ENCODE data around the gene CEP104. TPM values are rescaled to one million over a fixed set of nuclear protein-coding genes. Genes with fewer than 3 reads are reported as not detected.
A peak's percentile ranks its signal among the peaks of the same experiment; 100 is the strongest.

CEP104 gene
- total and polyA plus RNA-seq, 9 of the 15 experiments (the other 6 are each of a cell fraction or from before 2014, with no cell fraction given), result 11.2 to 63.4 (median 42.6) TPM

DNA sequence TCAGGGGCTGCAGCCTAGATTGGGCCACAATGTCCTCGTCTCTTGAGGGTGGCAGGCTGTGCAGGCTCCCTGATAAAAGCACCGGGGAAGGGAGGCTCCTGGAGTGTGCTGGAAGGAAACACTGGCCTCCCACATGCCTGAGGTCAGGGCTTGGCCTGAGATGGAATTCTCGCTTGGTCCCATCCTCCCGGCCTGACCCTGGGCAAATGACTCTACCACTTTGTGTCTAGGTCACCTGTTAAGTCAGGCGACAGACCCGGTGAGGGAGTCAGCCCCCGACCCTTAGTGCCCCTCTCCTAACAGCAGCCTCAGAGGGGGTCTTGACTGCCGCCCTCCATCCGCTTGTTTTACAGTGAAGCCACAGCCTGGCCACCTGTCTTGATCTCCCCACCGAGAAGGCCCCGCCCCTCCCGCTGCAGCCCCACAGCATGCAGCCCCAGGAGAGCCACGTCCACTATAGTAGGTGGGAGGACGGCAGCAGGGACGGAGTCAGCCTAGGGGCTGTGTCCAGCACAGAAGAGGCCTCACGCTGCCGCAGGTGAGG, 82.0 kb downstream of the CEP104 start (continued):
- TF ChIP-seq EP400 (IDR thresholded peaks at IDR 0.05) (no peak; the same call in 1 of the 2 replicates), HLTF (IDR thresholded peaks at IDR 0.05) (peak; percentile 25; the same call in 1 of the 2 replicates), STAT5B (CRISPR knock-in tag; IDR thresholded peaks at IDR 0.05) (no peak), SP1 (CRISPR knock-in tag; IDR thresholded peaks at IDR 0.05) (peak; percentile 49; the same call in 1 of the 2 replicates), ZNF507 (tag; conservative IDR thresholded peaks at IDR 0.05) (no peak), SETDB1 (IDR thresholded peaks at IDR 0.05; ENCODE audit: low read length) (no peak), ZSCAN32 (CRISPR knock-in tag; IDR thresholded peaks at IDR 0.05) (no peak), MAFF (IDR thresholded peaks at IDR 0.05; ENCODE audit: low read length) (no peak), CBFA2T3 (IDR thresholded peaks at IDR 0.05) (peak; percentile 98), BRCA1 (IDR thresholded peaks at IDR 0.05) (no peak), BRCA1 (CRISPR knock-in tag; IDR thresholded peaks at IDR 0.05) (no peak), CBX3 (IDR thresholded peaks at IDR 0.05; ENCODE audit: borderline replicate concordance in 1 of 2, low read length in 2 of 2) (no peak), TARDBP (IDR thresholded peaks at IDR 0.05) (no peak), ESRRB (CRISPR knock-in tag; IDR thresholded peaks at IDR 0.05; ENCODE audit: borderline replicate concordance) (no peak)
- TF ChIP-seq, protein P1, sequence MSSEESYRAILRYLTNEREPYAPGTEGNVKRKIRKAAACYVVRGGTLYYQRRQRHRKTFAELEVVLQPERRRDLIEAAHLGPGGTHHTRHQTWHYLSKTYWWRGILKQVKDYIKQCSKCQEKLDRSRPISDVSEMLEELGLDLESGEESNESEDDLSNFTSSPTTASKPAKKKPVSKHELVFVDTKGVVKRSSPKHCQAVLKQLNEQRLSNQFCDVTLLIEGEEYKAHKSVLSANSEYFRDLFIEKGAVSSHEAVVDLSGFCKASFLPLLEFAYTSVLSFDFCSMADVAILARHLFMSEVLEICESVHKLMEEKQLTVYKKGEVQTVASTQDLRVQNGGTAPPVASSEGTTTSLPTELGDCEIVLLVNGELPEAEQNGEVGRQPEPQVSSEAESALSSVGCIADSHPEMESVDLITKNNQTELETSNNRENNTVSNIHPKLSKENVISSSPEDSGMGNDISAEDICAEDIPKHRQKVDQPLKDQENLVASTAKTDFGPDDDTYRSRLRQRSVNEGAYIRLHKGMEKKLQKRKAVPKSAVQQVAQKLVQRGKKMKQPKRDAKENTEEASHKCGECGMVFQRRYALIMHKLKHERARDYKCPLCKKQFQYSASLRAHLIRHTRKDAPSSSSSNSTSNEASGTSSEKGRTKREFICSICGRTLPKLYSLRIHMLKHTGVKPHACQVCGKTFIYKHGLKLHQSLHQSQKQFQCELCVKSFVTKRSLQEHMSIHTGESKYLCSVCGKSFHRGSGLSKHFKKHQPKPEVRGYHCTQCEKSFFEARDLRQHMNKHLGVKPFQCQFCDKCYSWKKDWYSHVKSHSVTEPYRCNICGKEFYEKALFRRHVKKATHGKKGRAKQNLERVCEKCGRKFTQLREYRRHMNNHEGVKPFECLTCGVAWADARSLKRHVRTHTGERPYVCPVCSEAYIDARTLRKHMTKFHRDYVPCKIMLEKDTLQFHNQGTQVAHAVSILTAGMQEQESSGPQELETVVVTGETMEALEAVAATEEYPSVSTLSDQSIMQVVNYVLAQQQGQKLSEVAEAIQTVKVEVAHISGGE (CRISPR knock-in tag; IDR thresholded peaks at IDR 0.05), result peak in 1 of 3 experiments; percentile 56; a peak in 1 of 6 replicates
- TF ChIP-seq, protein P2, sequence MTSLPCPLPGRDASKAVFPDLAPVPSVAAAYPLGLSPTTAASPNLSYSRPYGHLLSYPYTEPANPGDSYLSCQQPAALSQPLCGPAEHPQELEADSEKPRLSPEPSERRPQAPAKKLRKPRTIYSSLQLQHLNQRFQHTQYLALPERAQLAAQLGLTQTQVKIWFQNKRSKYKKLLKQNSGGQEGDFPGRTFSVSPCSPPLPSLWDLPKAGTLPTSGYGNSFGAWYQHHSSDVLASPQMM (CRISPR knock-in tag; IDR thresholded peaks at IDR 0.05), result no peak
- TF ChIP-seq, protein P3, sequence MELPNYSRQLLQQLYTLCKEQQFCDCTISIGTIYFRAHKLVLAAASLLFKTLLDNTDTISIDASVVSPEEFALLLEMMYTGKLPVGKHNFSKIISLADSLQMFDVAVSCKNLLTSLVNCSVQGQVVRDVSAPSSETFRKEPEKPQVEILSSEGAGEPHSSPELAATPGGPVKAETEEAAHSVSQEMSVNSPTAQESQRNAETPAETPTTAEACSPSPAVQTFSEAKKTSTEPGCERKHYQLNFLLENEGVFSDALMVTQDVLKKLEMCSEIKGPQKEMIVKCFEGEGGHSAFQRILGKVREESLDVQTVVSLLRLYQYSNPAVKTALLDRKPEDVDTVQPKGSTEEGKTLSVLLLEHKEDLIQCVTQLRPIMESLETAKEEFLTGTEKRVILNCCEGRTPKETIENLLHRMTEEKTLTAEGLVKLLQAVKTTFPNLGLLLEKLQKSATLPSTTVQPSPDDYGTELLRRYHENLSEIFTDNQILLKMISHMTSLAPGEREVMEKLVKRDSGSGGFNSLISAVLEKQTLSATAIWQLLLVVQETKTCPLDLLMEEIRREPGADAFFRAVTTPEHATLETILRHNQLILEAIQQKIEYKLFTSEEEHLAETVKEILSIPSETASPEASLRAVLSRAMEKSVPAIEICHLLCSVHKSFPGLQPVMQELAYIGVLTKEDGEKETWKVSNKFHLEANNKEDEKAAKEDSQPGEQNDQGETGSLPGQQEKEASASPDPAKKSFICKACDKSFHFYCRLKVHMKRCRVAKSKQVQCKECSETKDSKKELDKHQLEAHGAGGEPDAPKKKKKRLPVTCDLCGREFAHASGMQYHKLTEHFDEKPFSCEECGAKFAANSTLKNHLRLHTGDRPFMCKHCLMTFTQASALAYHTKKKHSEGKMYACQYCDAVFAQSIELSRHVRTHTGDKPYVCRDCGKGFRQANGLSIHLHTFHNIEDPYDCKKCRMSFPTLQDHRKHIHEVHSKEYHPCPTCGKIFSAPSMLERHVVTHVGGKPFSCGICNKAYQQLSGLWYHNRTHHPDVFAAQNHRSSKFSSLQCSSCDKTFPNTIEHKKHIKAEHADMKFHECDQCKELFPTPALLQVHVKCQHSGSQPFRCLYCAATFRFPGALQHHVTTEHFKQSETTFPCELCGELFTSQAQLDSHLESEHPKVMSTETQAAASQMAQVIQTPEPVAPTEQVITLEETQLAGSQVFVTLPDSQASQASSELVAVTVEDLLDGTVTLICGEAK (IDR thresholded peaks at IDR 0.05), result no peak
- TF ChIP-seq, protein P3 (CRISPR knock-in tag; IDR thresholded peaks at IDR 0.05), result no peak
